ENCODE data around the gene CDK5RAP2.

Gene CDK5RAP2

GRCh38 chr9:120377268-120378159, 202.5 kb downstream of the CDK5RAP2 start:
- no peak for DNase-seq

GRCh38 chr9:120376101-120376500, 203.9 kb downstream of the CDK5RAP2 start:
- DNase-seq, result no peak

- DNase-seq, result no peak
These were observed 204.7 kb downstream of the CDK5RAP2 start for GRCh38 chr9:120375316-120375715.

- DNase-seq, result no peak
These were observed 205.2 kb downstream of the CDK5RAP2 start for GRCh38 chr9:120374817-120375216.

DNA sequence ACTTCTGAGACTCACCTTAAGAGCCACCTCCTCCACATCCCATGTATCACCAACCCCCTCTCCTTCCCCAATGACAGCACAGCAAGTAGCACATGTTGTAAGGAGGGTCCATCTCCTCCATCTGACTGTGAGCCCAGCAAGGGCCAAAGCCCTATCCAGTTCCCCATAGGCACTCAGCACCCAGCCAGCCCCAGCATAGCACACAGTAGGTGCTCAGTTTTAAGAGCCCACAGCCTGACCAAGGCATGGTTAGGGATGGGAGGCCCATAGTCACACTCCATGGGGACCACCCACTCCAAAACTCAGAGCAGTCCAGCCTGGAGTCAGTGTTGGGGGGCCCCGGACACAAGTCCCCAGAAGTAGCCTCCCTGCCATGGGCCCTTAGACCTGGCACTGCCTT, 205.7 kb downstream of the CDK5RAP2 start:
- DNase-seq, result no peak

DNA sequence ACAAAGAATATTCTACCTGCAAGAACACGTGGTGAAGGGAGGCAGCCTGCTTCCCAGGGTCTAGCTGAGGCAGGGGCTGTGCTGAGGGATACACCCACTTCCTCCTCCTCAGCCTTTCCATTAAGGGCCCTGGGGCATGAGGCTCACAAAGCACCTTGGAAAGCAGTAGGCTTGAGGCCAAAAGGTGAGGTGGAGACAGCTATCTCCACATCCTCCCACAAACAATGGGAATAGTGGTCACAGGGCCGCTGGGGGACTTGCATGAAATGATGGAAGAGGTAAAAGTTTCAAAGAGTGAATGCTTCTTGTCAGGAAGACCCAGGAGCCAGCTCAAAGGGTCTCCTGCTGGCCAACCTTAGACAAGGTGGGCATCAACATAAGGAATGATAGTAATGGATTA, 207.9 kb downstream of the CDK5RAP2 start:
- DNase-seq, result no peak

- no peak for DNase-seq
These were observed 210.3 kb downstream of the CDK5RAP2 start for GRCh38 chr9:120369608-120370220.

DNA sequence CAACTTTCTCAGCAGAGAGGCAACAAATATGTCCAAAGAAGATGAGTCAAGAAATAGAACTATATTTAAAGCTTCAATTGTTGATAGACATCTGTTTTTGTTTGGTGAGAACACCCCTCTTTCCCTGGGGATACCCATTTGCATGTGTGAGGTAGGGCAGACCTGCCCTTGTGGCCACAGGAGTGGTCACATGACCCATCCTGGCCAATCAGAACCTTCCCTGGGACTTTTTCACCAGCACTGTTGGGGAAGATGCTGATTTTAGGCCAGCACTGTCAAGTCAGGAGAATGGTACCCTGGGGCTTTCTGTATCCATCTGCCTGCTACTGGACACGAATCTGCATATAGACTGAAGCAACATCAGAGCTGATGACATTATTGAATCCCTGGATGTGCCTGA, 211.2 kb downstream of the CDK5RAP2 start:
- no peak for DNase-seq

- no peak for DNase-seq
These were observed 213.3 kb downstream of the CDK5RAP2 start for GRCh38 chr9:120366644-120367019.

DNA sequence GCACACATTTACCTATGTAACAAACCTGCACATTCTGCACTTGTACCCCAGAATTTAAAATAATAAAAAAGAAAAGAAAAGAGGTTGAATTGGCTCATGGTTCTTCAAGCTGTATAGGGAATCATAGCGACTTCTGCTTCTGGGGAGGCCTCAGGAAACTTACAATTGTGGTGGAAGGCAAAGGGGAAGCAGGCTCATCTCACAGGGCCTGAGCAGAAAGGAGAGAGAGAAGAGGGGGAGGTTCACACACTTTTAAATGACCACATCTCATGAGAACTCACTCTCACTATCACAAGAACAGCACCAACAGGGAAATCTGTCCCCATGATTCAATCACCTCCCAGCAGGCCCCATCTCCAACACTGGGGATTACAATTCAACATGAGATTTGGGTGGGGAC, 214.6 kb downstream of the CDK5RAP2 start:
- DNase-seq, result peak; percentile 3

DNA sequence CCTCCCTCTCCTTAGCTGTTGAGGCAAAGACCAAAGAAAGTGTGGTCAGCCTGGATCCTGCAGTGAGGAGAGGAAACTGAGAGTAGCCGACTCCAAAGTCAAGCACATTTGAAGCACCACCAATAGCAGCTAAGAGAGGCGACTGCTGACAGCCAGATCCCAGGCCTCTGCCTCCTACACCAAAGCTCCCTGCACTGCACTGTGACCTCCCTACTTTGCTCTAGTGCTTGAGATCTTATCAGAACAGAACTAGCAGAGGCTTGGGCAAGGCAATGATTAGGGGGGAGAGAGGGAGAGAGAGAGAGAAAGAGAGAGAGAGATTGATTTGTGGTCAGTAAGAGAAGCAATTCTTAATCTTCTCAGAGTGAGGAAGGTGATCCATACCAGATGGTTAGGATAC, 216.3 kb downstream of the CDK5RAP2 start:
- peak; percentile 9 for DNase-seq

DNA sequence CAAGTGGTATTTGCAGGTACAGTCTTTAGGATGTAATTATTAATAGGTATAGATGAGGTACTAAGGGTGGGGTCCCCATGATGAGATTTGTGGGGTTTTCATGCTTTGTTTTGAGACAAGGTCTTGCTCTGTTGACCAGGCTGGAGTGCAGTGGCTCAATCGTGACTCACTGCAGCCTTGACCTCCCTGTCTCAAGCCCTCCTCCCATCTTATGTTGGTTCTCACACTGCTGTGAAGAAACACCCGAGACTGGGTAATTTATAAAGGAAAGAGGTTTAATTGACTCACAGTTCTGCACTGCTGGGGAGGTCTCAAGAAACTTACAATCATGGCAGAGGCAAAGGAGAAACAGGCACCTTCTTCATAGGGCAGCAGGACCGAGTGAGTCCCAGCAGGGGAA, 217.5 kb downstream of the CDK5RAP2 start:
- peak; percentile 1 for DNase-seq

- DNase-seq, result no peak
These were observed 218.4 kb downstream of the CDK5RAP2 start for GRCh38 chr9:120361551-120361950.

- peak; percentile 7 for DNase-seq
These were observed 219.5 kb downstream of the CDK5RAP2 start for GRCh38 chr9:120360510-120360909.

DNA sequence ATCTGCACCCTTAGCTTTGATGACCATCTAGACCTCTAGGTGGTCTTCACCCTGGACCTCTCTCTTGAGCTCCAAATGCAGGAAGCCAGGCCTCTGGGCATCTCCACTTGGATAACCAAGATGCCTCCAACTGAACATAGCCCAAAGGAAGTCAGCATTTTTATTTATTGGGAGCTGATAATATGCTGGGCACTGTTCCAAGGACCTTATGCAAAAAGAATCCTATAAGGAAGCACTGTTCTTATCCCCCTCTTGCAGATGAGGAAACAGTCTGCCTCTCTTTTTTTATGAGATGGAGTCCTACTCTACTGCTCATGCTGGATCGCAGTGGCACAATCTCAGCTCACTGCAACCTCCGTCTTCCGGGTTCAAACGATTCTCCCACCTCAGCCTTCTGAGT, 219.9 kb downstream of the CDK5RAP2 start:
- no peak for DNase-seq

- DNase-seq, result no peak
These were observed 221.1 kb downstream of the CDK5RAP2 start for GRCh38 chr9:120358877-120359276.

GRCh38 chr9:120353506-120353905, 226.5 kb downstream of the CDK5RAP2 start:
- DNase-seq, result peak; percentile 24

DNA sequence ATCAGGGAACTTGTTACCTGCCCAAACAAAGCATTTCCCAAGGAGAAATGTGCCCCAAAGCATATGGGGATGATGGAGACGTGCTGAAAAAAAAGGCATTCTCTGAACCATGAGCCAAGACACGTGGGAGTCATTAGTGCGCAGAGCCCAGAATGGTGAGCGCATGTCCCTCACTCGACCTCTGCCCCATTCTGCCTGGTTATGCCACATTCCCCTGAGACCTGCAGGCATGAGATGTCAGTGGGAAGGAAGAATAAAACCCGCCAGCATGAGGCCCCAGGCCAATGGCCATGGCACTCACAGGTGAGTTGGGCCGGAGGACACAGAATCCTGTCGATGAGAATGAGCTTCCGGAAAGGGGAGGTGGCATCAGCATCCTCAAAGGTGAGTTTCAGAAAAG, 228.9 kb downstream of the CDK5RAP2 start:
- DNase-seq, result no peak

DNA sequence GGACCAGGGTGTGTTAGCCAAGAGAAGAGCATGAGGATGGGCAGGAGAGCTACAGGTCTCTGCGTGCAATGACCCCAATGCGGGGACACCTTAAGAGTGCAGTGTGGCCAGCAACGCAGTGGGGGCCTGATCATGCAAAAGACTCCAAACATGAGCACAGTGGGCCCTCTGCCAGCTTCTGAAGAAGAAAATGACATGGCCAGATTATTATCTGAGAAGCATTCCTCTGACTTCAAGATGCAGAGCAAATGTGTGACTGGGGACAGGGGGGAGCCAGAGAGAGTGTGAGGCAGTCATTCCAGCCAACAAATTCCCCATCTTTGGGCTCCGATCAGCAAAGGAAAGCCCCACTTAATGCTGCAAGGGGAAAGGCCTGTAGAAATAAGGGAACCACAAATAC, 229.4 kb downstream of the CDK5RAP2 start:
- DNase-seq, result no peak

DNA sequence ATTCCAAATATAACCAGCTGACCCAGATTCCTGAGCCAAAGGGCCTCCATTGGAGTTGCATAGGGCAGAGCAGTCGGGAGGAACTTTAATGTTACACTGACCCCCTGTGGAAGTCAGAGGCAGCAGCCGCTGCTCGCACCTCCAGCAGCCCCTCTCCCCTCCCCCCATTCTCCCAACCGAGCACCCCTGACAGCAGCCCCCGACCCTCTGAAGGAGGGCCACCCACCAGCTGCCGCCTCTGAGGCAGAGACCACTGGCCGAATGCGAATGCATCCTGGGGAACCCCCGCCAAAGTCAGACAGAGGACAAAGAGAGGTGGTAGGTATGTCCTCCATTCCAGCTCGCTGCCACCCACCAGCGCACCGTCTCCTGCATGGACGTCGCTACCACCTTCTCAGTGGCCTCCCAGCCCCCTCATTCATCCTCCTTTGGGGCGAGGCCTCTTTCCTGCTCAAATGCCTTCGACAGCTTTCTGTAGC, 231.0 kb downstream of the CDK5RAP2 start:
- DNase-seq, result no peak

GRCh38 chr9:120345379-120345778, 234.6 kb downstream of the CDK5RAP2 start:
- DNase-seq, result no peak

DNA sequence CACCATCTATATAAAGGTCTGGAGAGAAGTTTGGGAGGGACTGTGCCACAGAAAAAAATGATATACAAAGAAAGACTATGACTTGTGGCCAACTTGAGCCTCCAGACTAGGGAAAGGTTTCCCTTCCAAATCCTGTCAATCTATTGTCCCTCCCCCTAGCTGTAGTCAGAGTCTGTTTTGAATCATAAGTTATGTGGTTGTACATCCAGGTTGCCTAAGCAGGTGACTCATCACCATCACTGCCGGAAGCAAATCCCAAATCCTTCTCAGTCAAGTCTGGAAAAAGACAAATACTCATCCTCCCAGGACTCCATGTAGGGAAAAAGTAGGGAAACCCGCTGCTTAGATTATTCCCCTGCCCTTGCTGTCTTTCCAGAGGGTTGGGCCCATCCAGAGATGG, 235.7 kb downstream of the CDK5RAP2 start:
- DNase-seq, result no peak

DNA sequence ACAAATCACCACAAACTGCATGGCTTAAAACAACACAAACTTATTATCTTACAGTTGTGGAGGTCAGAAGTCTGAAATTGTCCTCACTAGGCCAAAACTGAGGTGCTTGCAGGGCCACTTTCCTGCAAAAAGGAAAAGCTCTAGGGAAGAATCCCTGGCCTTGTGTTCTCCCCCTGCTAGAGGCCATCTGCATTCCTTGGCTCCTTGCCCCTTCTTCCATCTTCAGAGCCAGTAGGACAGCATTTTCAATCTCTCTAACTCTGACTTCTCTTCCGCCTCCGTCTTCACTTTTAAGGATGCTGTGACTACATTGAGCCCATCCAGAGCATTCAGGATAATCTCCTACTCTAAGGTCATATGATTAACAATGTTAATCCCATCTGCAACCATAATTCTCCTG, 236.6 kb downstream of the CDK5RAP2 start:
- no peak for DNase-seq

All from activated CD8-positive, alpha-beta memory T cell treated with anti-CD3 and anti-CD28 coated beads for 24 hours (primary cell).